WERI-Rb-1 (cell line): ENCODE measurements around the gene WDFY3.
"Not testable (repeated sequence)": the region's sequence is repeated elsewhere in the genome, so short reads cannot be mapped to it uniquely, and the experiment has no call there.

Experiments
- DNase-seq: peaks from one replicate; pipeline ENCODE4 v3.0.0-alpha.2; 2020
- H3K27ac ChIP-seq: fragments of 250-450 bp; sonication (Bioruptor Pico); 2 replicates; pipeline ENCODE4 v1.5.1; 2020; ENCODE audit warnings: mild to moderate bottlenecking, moderate library complexity
- H3K27me3 ChIP-seq: fragments of 250-450 bp; sonication (Bioruptor Pico); 2 replicates; pipeline ENCODE4 v1.5.1; 2021; ENCODE audit warnings: mild to moderate bottlenecking, low read depth, moderate library complexity; ENCODE audit not compliant: insufficient read depth, severe bottlenecking
- H3K36me3 ChIP-seq: fragments of 250-450 bp; sonication (Bioruptor Pico); 2 replicates; pipeline ENCODE4 v1.5.1; 2020; ENCODE audit warnings: mild to moderate bottlenecking, moderate library complexity
- H3K4me3 ChIP-seq: 2 replicates; pipeline ENCODE4 v1.5.1; 2011; ENCODE audit warnings: low read depth, mild to moderate bottlenecking, control low read depth, low read length
- H3K9me3 ChIP-seq: fragments of 250-450 bp; sonication (Bioruptor Pico); 2 replicates; pipeline ENCODE4 v1.5.1; 2021; ENCODE audit warnings: mild to moderate bottlenecking, moderate library complexity; ENCODE audit not compliant: severe bottlenecking
- TF ChIP-seq, protein P1 (sequence below): IDR thresholded peaks from 2 replicates; pipeline ENCODE4 v1.5.1; 2011; ENCODE audit warnings: low read depth, mild to moderate bottlenecking, control low read depth, inconsistent platforms, low read length

Gene WDFY3

DNA sequence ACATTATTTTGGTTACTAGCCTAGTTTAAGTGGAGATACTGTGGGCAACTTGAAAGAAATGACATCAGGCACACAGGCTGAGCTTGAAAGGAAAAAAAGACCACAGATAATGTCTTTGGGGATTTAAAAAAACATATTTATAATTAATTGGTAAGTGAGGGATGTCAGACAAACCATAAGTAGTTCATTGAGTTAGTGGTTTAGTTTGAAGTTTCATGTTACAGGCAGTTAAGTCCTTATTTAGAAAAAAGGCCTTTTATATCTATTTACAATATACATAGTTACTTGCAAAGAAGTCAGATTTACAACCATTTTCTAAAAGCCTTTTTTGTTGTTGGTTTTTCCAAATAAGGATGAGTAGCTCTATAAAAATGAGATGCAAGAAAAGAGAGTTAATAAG, 294.3 kb downstream of the WDFY3 start:
- Histone ChIP-seq H3K4me3 (no peak overlapping the region), H3K9me3 (no peaks in the 10 kb centered on the region), H3K27me3 (no peaks in the 10 kb centered on the region), H3K36me3 (peaks cover 20% of the 10 kb centered on the region), H3K27ac (no peak overlapping the region)
- TF ChIP-seq, protein P1, sequence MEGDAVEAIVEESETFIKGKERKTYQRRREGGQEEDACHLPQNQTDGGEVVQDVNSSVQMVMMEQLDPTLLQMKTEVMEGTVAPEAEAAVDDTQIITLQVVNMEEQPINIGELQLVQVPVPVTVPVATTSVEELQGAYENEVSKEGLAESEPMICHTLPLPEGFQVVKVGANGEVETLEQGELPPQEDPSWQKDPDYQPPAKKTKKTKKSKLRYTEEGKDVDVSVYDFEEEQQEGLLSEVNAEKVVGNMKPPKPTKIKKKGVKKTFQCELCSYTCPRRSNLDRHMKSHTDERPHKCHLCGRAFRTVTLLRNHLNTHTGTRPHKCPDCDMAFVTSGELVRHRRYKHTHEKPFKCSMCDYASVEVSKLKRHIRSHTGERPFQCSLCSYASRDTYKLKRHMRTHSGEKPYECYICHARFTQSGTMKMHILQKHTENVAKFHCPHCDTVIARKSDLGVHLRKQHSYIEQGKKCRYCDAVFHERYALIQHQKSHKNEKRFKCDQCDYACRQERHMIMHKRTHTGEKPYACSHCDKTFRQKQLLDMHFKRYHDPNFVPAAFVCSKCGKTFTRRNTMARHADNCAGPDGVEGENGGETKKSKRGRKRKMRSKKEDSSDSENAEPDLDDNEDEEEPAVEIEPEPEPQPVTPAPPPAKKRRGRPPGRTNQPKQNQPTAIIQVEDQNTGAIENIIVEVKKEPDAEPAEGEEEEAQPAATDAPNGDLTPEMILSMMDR = no peak
- DNase-seq = no peak

DNA sequence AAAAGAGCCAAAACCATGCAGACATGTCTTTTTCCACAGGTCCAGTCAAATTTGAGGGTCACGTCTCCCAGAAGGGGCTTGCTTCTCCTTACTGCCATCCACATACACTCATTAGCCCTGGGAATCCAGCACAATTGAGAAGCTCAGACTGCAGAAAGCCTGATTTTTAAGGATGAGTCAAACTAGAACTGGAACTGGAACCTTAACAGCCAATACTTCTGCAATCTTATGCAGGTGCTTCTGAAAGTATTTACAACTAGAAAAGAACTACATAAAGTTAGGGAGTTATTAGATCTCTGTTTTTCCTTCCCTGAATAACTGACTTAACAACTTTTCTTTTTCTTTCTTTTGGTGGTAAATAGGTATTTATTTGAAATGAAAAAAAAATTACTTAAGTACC, 297.3 kb downstream of the WDFY3 start:
- Histone ChIP-seq H3K27me3 (no peaks in the 10 kb centered on the region), H3K4me3 (no peak overlapping the region), H3K27ac (no peak overlapping the region), H3K36me3 (peaks cover 5% of the 10 kb centered on the region), H3K9me3 (no peaks in the 10 kb centered on the region)
- no peak for DNase-seq
- TF ChIP-seq, protein P1 = no peak

DNA sequence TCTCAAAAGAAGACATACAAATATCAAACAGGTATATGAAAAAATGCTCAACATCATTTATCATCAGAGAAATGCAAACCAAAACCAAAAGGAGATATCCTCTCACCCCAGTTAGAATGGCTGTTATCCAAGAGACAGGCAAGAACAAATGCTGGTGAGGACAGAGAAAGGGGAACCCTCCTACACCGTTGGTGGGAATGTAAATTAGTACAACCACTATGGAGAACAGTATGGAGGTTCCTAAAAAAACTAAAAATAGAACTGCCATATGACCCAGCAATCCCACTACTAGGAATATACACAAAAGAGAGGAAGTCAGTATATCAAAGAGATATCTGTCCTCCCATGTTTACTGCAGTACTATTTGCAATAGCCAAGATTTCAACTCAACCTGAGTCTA, 300.1 kb downstream of the WDFY3 start:
- Histone ChIP-seq H3K36me3 (peaks cover 3% of the 10 kb centered on the region; the same call in 1 of the 2 replicates), H3K4me3 (no peak overlapping the region), H3K27ac (no peak overlapping the region), H3K9me3 (no peaks in the 10 kb centered on the region), H3K27me3 (no peaks in the 10 kb centered on the region)
- TF ChIP-seq, protein P1 = no peak
- DNase-seq = no peak

DNA sequence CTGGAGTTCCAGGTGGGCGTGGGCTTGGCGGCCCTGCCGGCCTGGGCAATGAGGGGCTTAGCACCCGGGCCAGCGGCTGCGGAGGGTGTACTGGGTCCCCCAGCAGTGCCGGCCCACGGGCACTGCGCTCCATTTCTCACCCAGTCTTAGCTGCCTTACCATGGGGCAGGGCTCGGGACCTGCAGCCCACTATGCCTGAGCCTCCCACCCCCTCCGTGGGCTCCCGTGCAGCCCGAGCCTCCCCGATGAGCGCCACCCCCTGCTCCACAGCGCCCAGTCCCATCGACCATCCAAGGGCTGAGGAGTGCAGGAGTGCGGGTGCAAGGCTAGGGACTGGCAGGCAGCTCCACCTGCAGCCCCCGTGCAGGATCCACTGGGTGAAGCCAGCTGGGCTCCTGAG, 301.7 kb downstream of the WDFY3 start:
- not testable (repeated sequence) for H3K4me3 ChIP-seq, DNase-seq, H3K9me3 ChIP-seq, H3K27me3 ChIP-seq, H3K36me3 ChIP-seq, H3K27ac ChIP-seq

DNA sequence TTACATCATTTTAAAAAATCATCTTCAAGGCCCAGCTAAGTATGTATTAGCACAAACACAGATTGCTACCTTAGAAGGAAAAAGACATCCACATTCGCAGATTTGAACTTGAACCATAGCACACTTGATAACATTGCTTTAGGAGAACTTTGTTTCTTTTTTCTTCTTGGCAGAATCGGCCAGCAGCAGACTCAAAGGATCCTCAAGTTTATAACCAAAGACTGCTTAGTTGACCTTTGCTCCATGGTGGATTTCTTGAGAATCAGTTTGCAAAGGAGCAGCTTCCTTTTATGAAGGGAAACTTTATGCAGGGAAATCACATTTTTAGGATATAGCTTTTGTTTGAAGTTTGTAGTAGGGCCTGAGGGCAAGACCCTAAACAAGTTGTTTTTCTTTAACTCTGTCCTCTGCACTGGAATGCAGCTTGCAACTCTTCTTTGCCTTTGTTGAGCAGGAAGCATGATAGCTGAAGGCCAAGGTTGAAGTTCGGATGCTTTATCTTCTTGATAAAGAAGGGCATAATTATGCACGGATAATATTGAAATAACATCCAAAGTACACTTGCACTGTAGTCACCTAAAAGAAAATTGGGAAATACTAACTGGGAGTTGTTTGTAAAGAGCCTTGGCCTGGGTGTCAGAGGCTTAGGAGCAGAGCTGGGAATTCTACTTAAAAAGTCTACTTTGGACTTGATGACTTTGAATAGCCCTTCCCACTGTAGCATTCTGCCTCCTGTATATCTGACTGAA, 305.1 kb downstream of the WDFY3 start:
- H3K27me3 ChIP-seq = no peaks in the 10 kb centered on the region
- peaks cover 7% of the 10 kb centered on the region for H3K9me3 ChIP-seq
- TF ChIP-seq, protein P1 = no peak
- DNase-seq = no peak
- H3K36me3 ChIP-seq = no peaks in the 10 kb centered on the region
- H3K27ac ChIP-seq = no peak overlapping the region
- H3K4me3 ChIP-seq = no peak overlapping the region

DNA sequence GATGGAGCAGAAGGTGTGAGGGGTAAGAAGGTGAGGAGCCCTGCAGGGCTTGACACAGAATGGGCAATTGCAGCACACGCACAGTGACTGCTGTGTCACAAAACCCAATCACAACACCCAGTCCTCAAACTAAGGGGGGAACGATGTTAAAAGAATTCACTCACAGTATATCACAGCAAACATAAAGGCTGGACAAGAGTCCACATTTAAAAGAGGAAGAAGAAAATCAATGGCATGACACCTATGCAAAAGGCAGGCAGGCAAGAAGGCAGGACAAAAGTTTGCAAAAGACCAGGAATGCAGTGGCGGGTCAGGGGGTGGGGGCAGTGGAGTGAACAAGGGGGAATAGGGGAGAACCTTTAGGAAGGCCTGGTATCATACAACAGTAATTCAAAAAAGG, 305.9 kb downstream of the WDFY3 start:
- H3K27me3 ChIP-seq = no peaks in the 10 kb centered on the region
- no peaks in the 10 kb centered on the region for H3K36me3 ChIP-seq
- H3K27ac ChIP-seq = no peak overlapping the region
- no peak overlapping the region for H3K4me3 ChIP-seq
- no peak for DNase-seq
- TF ChIP-seq, protein P1 = no peak
- peaks cover 7% of the 10 kb centered on the region for H3K9me3 ChIP-seq
